GM19193 (cell line): Measurements from ENCODE around the gene CLEC16A.

Experiments used
- POLR2A ChIP-seq: IDR thresholded peaks from 4 replicates; pipeline ENCODE4 v1.6.1; 2011; ENCODE audit not compliant: insufficient read depth, insufficient read length; ENCODE audit errors: extremely low read depth

Gene CLEC16A

GRCh38 chr16:10949424-10949970 lies 5.1 kb downstream of the CLEC16A start:
- TF ChIP-seq POLR2A = no peak

DNA sequence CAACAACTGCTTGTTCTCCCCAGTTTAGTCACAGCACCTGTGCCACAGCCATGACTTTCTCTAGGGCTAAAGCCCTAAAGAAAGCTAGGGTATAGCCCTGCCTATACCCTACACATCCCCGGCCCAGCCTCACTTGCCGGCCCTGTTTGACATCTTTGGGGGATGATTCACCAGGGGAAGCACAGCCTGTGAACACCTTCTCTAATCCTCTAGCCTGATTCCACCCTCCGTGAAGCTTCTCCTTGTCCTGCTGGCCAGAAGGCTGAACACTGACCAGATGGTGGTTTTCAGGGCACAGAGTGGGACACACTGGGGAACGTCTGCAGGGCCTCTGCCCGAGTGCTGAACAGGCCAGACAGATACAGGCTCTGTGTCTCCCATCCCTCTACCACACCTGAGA lies 6.0 kb downstream of the CLEC16A start:
- no peak for TF ChIP-seq POLR2A

GRCh38 chr16:10951026-10951425 lies 6.7 kb downstream of the CLEC16A start:
- no peak for TF ChIP-seq POLR2A

DNA sequence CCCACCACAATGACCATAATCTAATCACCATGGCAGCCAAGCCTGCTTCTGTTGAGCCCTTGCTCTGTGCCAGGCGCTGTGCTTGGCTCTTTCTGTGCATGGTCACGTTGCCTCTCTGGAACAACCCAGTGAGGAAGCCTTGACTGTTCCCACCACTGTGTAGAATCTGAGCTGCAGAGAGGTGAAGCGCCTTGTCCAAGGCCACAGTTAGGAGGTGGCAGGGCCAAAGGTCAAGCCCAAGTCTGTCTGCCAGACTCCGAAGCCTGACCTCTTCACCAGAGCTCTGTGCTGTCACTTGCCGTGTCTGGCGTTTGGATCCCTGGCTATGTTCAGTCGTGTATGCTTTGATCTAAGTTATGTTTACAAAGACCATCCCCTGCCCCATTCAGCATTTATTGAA lies 10.5 kb downstream of the CLEC16A start:
- TF ChIP-seq POLR2A = no peak

GRCh38 chr16:10957771-10958482 lies 13.6 kb downstream of the CLEC16A start:
- TF ChIP-seq POLR2A = no peak

- TF ChIP-seq POLR2A = no peak
These were observed 14.8 kb downstream of the CLEC16A start for GRCh38 chr16:10959161-10959560.

GRCh38 chr16:10961231-10961630 lies 16.9 kb downstream of the CLEC16A start:
- no peak for TF ChIP-seq POLR2A

DNA sequence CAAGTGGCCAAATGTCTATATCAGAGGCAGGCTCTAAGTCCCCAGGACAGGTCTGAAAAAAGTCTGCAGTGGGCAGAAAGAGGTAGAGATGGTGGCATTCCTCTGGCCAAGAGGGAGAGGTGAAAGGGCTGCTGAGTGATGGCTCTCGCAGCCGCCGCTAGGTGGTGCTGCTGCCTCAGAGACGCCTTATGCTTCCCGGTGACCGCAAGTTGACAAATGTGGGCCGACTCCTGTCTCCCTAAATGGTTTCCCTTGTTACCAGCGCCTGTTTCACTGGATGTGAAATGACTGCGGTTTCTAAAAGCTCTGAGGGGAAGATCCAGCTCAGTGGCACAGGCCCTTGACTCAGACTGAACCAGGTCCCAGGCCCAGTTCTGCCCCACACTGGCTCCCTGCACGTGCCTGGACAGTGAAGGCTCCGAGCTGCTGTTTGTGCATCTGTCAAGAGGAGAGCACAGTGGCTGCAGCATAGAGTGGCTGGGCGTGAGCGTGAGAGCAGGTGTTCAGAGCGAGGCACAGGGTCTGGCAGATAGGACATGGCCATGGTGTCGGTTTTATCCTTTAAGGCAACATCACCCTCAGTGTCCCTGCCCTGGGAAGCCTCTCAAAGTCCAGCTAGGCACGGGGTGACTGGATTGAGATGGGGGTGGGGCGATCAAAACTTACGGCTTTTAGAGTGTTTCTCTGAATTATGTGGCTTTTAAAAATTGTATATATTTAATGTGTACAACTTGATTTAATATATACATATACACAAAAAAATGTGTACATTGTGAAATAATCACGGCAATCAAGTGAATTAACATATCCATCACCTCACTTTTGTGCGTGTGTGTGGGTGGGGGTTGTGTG lies 19.9 kb downstream of the CLEC16A start:
- TF ChIP-seq POLR2A = no peak

- TF ChIP-seq POLR2A = no peak
These were observed 20.5 kb downstream of the CLEC16A start for GRCh38 chr16:10964891-10965326.

- no peak for TF ChIP-seq POLR2A
These were observed 21.2 kb downstream of the CLEC16A start for GRCh38 chr16:10965440-10966061.

DNA sequence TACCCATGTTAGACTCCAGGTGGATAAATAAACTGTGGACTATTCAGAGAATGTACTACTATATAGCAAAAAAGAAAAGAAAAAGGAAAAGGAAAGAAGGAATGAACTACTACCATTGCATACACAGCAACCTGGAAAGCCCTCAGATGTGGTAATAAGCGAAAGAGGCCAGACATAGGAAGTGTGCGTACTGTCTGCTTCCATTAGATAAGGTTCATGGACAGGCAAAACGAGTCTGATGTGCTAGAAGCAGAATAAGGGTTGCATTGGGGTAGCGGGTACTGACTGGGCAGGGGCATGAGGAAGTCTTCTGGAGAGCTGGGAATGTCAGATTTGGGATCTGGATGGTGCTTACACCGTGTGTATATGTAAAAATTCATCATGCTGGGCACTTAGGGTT lies 21.8 kb downstream of the CLEC16A start:
- TF ChIP-seq POLR2A = no peak

GRCh38 chr16:10967986-10968385 lies 23.6 kb downstream of the CLEC16A start:
- TF ChIP-seq POLR2A = no peak

GRCh38 chr16:10968498-10968897 lies 24.1 kb downstream of the CLEC16A start:
- TF ChIP-seq POLR2A = no peak

DNA sequence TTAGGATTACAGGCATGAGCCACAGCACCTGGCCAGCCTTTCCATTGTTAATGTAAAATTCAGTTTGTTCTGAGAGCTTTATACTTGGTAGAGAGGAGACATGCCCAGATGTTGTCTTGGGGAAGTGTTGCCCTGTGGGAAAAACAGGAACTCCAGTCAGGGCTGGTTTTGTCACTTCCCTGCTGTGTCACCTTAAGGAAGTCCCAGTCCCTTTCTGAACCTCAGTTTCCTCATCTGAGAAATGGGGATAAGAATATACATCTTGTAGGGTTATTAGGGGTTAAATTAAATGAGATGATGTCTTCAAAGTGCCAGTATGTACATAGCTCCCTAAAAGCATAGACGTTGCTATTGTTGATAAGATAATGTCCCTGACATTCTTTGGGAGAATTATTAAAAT lies 25.3 kb downstream of the CLEC16A start:
- no peak for TF ChIP-seq POLR2A

- TF ChIP-seq POLR2A = no peak
These were observed 25.7 kb downstream of the CLEC16A start for GRCh38 chr16:10970065-10970464.

DNA sequence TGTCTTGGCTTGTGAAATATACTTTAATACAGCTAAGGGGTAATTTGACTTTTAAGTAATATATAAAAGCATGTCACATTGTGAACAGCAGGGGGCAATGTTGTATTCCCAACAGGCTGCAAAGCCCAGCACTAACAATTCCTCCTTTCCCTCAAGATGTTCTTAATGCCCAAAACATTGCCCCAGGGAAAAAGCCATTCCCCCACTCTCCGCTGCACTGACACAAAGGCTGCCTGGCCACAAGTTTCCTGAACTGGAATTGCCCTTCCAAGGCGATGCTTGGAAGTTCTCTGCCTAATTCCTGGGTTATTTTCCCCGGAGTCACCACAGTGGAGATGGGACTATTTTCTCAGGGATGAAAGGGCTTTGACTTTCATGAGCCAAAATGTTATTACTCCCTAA lies 27.2 kb downstream of the CLEC16A start:
- TF ChIP-seq POLR2A = no peak

GRCh38 chr16:10972108-10972818 lies 27.9 kb downstream of the CLEC16A start:
- TF ChIP-seq POLR2A = no peak
